Measurements from ENCODE around the gene ZNFX1.
"Not testable (repeated sequence)": the region's sequence is repeated elsewhere in the genome, so short reads cannot be mapped to it uniquely, and the experiment has no call there.

ZNFX1 gene

DNA sequence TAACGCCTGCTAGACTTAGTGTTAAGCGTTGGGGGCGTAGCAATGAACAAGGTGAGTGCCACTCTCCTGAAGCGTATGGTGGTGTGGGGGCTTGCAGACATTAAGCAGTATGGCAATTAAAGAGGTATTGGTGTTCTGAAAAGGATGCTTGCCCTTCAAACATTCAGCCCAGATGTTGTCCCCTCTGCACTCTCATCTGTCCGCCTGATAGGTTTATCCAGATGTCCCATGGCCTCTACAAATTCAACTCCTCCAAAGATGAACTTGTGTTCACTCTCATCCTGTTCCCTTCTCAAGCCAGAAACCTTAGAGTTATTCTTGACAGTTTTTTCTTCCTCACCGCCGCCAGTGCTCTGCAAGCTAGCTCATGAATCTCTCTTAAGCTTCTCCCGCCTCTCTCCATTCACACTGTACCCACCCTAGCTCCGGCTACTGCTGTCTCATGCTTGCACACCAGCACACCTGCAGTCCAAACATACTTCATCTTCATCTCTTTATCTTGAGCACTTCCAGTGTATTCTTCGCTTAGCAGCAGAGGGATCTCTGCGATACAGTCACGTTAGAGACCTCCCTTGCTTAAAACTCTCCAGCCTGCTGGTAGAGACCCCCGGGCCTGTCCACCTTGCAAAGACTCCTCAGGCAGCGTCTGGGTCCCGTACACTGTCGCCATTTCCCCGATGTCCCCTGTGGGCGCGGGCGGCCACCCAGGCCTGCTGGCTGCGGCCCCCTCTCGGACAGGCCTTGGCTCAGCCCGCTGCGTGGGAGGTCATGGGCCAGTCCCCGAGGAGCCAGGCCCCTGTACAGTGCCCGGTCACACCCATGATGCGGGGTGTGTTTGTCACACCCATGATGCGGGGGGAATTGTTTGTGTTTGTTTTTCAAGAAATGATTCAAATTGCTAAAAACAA, 57.7 kb downstream of the ZNFX1 start:
- no peak for DNase-seq (ENCODE audit: low read depth)
- H3K4me3 ChIP-seq (ENCODE audit: low read depth, low read length), result peak overlapping the region; percentile 99
- TF ChIP-seq, protein P1, sequence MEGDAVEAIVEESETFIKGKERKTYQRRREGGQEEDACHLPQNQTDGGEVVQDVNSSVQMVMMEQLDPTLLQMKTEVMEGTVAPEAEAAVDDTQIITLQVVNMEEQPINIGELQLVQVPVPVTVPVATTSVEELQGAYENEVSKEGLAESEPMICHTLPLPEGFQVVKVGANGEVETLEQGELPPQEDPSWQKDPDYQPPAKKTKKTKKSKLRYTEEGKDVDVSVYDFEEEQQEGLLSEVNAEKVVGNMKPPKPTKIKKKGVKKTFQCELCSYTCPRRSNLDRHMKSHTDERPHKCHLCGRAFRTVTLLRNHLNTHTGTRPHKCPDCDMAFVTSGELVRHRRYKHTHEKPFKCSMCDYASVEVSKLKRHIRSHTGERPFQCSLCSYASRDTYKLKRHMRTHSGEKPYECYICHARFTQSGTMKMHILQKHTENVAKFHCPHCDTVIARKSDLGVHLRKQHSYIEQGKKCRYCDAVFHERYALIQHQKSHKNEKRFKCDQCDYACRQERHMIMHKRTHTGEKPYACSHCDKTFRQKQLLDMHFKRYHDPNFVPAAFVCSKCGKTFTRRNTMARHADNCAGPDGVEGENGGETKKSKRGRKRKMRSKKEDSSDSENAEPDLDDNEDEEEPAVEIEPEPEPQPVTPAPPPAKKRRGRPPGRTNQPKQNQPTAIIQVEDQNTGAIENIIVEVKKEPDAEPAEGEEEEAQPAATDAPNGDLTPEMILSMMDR (conservative IDR thresholded peaks at IDR 0.05; ENCODE audit: low read depth, low read length), result no peak

DNA sequence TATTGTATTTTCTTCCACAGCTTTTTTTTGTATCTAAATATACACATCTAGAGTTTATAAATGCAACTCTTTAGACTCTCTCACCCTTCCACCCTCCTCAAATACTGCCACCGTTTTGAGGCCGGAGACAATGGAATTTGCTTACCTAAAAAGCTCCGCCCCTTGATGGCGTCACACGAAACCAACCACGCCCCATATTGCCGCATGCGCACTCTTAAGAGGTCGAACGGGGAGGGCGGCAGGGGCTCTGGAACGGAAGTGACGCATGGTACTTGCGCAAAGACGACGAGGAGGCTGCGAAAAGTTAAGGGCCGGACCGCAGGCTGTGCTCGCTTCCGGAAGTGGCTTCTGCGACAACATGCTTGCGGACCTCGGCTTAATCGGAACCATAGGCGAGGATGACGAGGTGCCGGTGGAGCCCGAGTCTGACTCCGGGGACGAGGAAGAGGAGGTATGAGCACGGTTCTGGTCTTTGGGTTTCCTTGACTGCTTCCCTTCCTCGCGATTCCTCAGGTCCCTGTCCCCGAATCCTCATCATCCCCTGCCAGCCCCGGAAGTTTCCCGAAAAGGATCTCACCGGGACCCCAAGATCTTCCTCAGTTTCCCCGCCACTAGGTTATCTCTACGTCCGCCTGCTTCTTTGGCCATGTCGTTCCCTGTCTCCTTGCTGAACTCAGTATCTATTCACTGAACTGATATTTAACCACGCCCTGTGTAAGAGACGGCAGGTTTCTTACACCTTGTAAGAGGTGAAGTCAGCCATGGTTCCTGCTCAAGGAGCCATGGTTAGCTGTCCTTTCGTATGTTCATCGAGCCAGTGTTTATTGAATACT, 58.5 kb downstream of the ZNFX1 start, which contains the start of gene DDX27:
Gene DDX27, plus strand, starts transcription at position 326 of the 833 bp plus-strand sequence. Its CDS starts 33 bp downstream, at position 359.
- H3K4me3 ChIP-seq (ENCODE audit: low read depth, low read length), result peak within 1 kb of the TSS; percentile 99
- TF ChIP-seq, protein P1 (conservative IDR thresholded peaks at IDR 0.05; ENCODE audit: low read depth, low read length), result no peak
- DNase-seq (ENCODE audit: low read depth), result peak; percentile 99

DNA sequence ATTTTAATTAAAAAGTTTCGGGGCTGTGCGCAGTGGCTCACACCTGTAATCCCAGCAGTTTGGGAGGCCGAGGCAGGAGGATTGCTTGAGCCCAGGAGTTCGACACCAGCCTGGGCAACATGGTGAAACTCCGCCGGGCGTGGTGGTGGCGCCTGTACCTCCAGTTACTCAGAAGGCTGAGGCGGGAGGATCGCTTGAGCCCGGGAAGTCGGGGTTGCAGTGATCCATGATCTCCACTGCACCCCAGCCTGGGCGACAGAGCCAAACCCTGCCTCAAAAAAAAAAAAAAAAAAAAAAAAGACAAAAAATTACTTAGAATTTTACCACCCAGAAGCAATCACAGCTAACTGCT, 59.1 kb downstream of the ZNFX1 start:
- H3K4me3 ChIP-seq (ENCODE audit: low read depth, low read length), result peak overlapping the region; percentile 99
- not testable (repeated sequence) for DNase-seq (ENCODE audit: low read depth)

DNA sequence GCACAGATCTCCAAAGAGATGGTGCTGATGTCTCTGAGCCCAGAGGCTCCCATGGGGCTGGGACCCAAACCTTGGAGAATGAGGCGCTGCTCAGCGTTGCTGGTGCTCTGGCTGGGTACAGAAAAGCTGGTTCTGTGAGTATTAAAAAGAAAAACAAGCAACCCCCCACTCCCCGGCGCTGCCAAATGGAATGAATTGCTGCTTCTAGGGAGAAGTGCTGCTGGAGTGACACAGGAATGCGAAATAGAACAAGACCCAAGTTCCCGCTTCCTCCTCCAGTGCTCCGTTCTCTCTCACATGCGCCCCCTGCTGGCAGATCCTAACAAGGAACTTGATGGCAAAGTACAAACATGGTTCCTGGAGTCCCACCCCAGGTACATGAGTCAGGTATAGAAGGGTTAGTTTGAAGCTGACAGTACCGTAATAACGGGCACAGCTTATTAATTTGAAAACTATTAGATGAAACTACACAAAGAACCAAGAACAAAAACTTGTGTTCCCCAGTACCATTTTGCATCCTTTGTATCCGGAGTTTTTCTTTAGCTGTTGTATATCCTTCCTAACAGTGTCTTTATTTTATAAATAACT, 60.8 kb downstream of the ZNFX1 start:
- peak; percentile 95 for DNase-seq (ENCODE audit: low read depth)
- H3K4me3 ChIP-seq (ENCODE audit: low read depth, low read length), result no peak overlapping the region
- TF ChIP-seq, protein P1 (conservative IDR thresholded peaks at IDR 0.05; ENCODE audit: low read depth, low read length), result peak; percentile 96

DNA sequence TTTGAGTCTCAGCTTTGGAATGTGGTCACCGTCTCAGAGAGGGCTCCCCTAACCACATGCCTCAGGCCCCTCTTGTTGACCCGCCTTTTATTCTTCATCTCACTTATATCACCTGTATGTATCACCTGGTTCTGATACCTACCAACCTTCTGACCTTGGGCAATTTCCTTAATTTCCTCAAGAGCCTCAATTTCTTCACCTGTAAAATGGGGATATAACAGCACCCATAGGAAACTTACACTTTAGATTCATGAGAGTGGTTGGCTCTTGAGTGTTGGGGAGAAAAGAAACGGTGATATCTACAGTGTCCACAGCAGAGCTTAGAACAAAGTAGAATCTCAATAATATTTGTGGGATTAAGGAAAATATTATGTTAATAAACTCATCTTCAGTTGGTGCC, 62.6 kb downstream of the ZNFX1 start:
- no peak overlapping the region for H3K4me3 ChIP-seq (ENCODE audit: low read depth, low read length)
- DNase-seq (ENCODE audit: low read depth), result no peak
- TF ChIP-seq, protein P1 (conservative IDR thresholded peaks at IDR 0.05; ENCODE audit: low read depth, low read length), result no peak

DNA sequence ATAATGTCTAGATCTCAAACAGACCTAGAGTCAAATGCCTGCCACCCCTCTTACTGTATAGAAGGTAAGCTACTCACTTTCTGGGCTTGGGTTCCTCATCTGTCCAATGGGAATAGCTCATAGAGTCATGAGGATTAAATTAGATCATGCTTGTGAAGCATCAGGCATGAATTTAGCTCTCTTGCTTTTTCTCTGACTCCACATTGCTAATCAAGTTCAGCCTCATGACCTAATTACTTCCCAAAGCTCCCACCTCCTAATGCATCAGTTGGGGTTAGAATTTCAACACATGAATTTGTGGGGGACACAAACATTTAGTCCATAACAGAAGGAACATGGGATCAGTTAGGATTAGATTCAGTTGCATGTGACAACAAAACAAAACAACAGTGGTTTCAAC, 63.3 kb downstream of the ZNFX1 start:
- DNase-seq (ENCODE audit: low read depth), result no peak
- TF ChIP-seq, protein P1 (conservative IDR thresholded peaks at IDR 0.05; ENCODE audit: low read depth, low read length), result no peak
- no peak overlapping the region for H3K4me3 ChIP-seq (ENCODE audit: low read depth, low read length)

DNA sequence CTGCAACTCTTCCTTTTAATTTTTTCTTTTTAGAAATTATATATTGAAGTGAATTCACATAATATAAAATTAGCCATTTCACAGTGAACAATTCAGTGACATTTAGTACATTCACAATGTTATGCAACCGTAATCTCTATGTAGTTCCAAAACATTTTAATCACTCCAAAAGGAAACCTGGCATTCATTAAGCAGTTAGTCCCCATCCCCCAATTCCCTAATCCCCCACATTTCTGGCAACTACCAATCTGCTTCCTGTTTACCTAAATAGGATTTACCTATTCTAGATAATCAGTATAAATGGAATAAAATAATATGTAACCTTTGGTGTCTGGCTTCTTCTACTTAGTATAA, 67.1 kb downstream of the ZNFX1 start:
- TF ChIP-seq, protein P1 (conservative IDR thresholded peaks at IDR 0.05; ENCODE audit: low read depth, low read length), result no peak
- no peak for DNase-seq (ENCODE audit: low read depth)
- H3K4me3 ChIP-seq (ENCODE audit: low read depth, low read length), result no peak overlapping the region

Measured in choroid plexus epithelial cell (primary cell).